Smooth muscle cell (in vitro differentiated cells): ENCODE measurements around the gene PPA2. TPM values are rescaled to one million over a fixed set of nuclear protein-coding genes. Genes with fewer than 3 reads are reported as not detected.

Source experiments
- DNase-seq: peaks from one replicate; lab custom pipeline; 2025; ENCODE audit not compliant: unreplicated experiment; lab: John Stamatoyannopoulos, UW
- H2AFZ ChIP-seq: fragments of 200-600 bp; sonication (generic); 2 replicates; pipeline ENCODE4 v1.6.0; 2016; ENCODE audit warnings: antibody characterized with exemption, low read depth, mild to moderate bottlenecking
- H3F3A ChIP-seq: fragments of 200-600 bp; sonication (generic); 2 replicates; pipeline ENCODE4 v1.6.0; 2017; ENCODE audit warnings: antibody characterized with exemption, low read depth
- H3K27ac ChIP-seq: fragments of 200-600 bp; sonication (generic); 2 replicates; pipeline ENCODE4 v1.5.1; 2016; ENCODE audit warnings: low read depth, mild to moderate bottlenecking
- H3K27me3 ChIP-seq: fragments of 200-600 bp; sonication (generic); 2 replicates; pipeline ENCODE4 v1.6.1; 2016; ENCODE audit warnings: low read depth, mild to moderate bottlenecking
- H3K36me3 ChIP-seq: fragments of 200-600 bp; sonication (generic); 2 replicates; pipeline ENCODE4 v1.5.1; 2016; ENCODE audit warnings: low read depth
- H3K4me1 ChIP-seq: fragments of 200-600 bp; sonication (generic); 2 replicates; pipeline ENCODE4 v1.5.1; 2016; ENCODE audit warnings: low read depth
- H3K4me2 ChIP-seq: fragments of 200-600 bp; sonication (generic); 2 replicates; pipeline ENCODE4 v1.6.0; 2016; ENCODE audit warnings: mild to moderate bottlenecking
- H3K4me3 ChIP-seq: fragments of 200-600 bp; sonication (generic); 2 replicates; pipeline ENCODE4 v1.5.1; 2016; ENCODE audit warnings: mild to moderate bottlenecking
- H3K79me2 ChIP-seq: fragments of 200-600 bp; sonication (generic); 2 replicates; pipeline ENCODE4 v1.6.0; 2016; ENCODE audit warnings: low read depth, mild to moderate bottlenecking
- H3K9ac ChIP-seq: fragments of 200-600 bp; sonication (generic); 2 replicates; pipeline ENCODE4 v1.6.0; 2016; ENCODE audit warnings: low read depth
- H3K9me3 ChIP-seq: fragments of 200-600 bp; sonication (generic); replicated peaks from 2 replicates; pipeline ENCODE4 v1.5.1; 2016; ENCODE audit warnings: low read depth
- H4K20me1 ChIP-seq: fragments of 200-600 bp; sonication (generic); 2 replicates; pipeline ENCODE4 v1.6.0; 2016; ENCODE audit warnings: low read depth
- CTCF ChIP-seq: fragments of 200-600 bp; sonication (generic); IDR thresholded peaks from 2 replicates; pipeline ENCODE4 v1.5.1; 2017; ENCODE audit warnings: borderline replicate concordance, mild to moderate bottlenecking, antibody characterized with exemption; ENCODE audit not compliant: insufficient read depth, poor library complexity, severe bottlenecking
- WGBS: methylation state at CpG from one replicate; pipeline ENCODE4 v1.1.7; 2016; ENCODE audit warnings: low lambda C conversion rate; 5-methylcytosine and 5-hydroxymethylcytosine counted together
- polyA plus RNA-seq: library from polyadenylated mRNA; unstranded; fragments of >200 nt; fragmentation: Nextera tagmentation; extraction: Ambion mirVana; gene quantifications from 2 replicates; pipeline ENCODE4 v1.2.1, GENCODE V29; 2016
- small RNA-seq: library from RNA; depleted of rRNA; stranded (forward); fragments of <200 nt; gene quantifications from one replicate; pipeline ENCODE3, GENCODE V24; 2014
- total RNA-seq: library from RNA; depleted of rRNA; stranded (reverse); fragments of >200 nt; gene quantifications from 2 replicates; pipeline ENCODE4 v1.2.3, GENCODE V29; 2014

PPA2 gene
- total and polyA plus RNA-seq, 2 experiments from 2014 or later, result 84.4 to 96.5 TPM

- no peak overlapping the region for H2AFZ ChIP-seq
- TF ChIP-seq CTCF, result no peak
- no peak overlapping the region for H3K4me2 ChIP-seq
- no peak overlapping the region for H3K9ac ChIP-seq
- DNase-seq, result no peak
- no peaks in the 10 kb centered on the region for H4K20me1 ChIP-seq
- no peaks in the 10 kb centered on the region for H3F3A ChIP-seq
- H3K79me2 ChIP-seq, result no peaks in the 10 kb centered on the region
- no peak overlapping the region for H3K27ac ChIP-seq
- no peak overlapping the region for H3K4me3 ChIP-seq
- H3K4me1 ChIP-seq, result no peaks in the 10 kb centered on the region
- no peaks in the 10 kb centered on the region for H3K27me3 ChIP-seq
- no peaks in the 10 kb centered on the region for H3K9me3 ChIP-seq
- no peaks in the 10 kb centered on the region for H3K36me3 ChIP-seq
- 90% methylated on average over 2 of the region's 2 CpGs for WGBS
Measured at GRCh38 chr4:105327222-105327621, 146.6 kb downstream of the PPA2 start.

Small RNAs within 50 kb of the gene (small RNA-seq; reads per million reads assigned to genes)
- not detected for gene RNU6-553P

Other genes starting within 250 kb of the PPA2 start
- not detected in 2 replicates for gene ARHGEF38, start 78.6 kb upstream of the PPA2 start, total RNA-seq
- gene ARHGEF38, start 78.6 kb upstream of the PPA2 start, polyA plus RNA-seq, result 0.24 and 0.25 TPM in 2 replicates
- gene INTS12, start 234.6 kb upstream of the PPA2 start, total RNA-seq, result 19.1 and 29.6 TPM in 2 replicates
- 23.6 and 27.9 TPM in 2 replicates for gene INTS12, start 234.6 kb upstream of the PPA2 start, polyA plus RNA-seq
- gene GSTCD, start 234.7 kb upstream of the PPA2 start, total RNA-seq, result 10.5 and 22.3 TPM in 2 replicates
- 4.2 and 5.6 TPM in 2 replicates for gene GSTCD, start 234.7 kb upstream of the PPA2 start, polyA plus RNA-seq